Measurements from ENCODE around the gene ASXL2. TPM values are rescaled to one million over a fixed set of nuclear protein-coding genes. Genes with fewer than 3 reads are reported as not detected.

The ASXL2 gene
- total and polyA plus RNA-seq, 2 of the 13 experiments (the other 11 are each of a cell fraction or from before 2014, with no cell fraction given), result 12.1 to 19.2 TPM

GRCh38 chr2:25894135-25894830 is 16.0 kb upstream of the ASXL2 start (continued):
- TF ChIP-seq BRF2 (CRISPR knock-in tag; IDR thresholded peaks at IDR 0.05) (no peak), MBNL3 (CRISPR knock-in tag; conservative IDR thresholded peaks at IDR 0.05) (no peak), NFYC (CRISPR knock-in tag; IDR thresholded peaks at IDR 0.05) (peak; percentile 48), HNRNPUL1 (IDR thresholded peaks at IDR 0.05; ENCODE audit: low read depth, low read length) (no peak), IRF9 (CRISPR knock-in tag; IDR thresholded peaks at IDR 0.05; ENCODE audit: borderline replicate concordance) (peak; percentile 66), ZSCAN31 (CRISPR knock-in tag; IDR thresholded peaks at IDR 0.05; ENCODE audit: low read depth) (peak; percentile 55), ZNF501 (CRISPR knock-in tag; IDR thresholded peaks at IDR 0.05) (peak; percentile 59), ZNF552 (CRISPR knock-in tag; IDR thresholded peaks at IDR 0.05; ENCODE audit: borderline replicate concordance) (peak; percentile 33; the same call in 1 of the 2 replicates), SOX5 (CRISPR knock-in tag; IDR thresholded peaks at IDR 0.05; ENCODE audit: borderline replicate concordance) (peak; percentile 74), ZFYVE20 (CRISPR knock-in tag; IDR thresholded peaks at IDR 0.05; ENCODE audit: borderline replicate concordance, low read depth) (no peak), BHLHE40 (IDR thresholded peaks at IDR 0.05; ENCODE audit: low read length) (peak; percentile 61), BRCA1 (CRISPR knock-in tag; IDR thresholded peaks at IDR 0.05) (no peak), RBAK (CRISPR knock-in tag; IDR thresholded peaks at IDR 0.05) (no peak), GATAD2A (CRISPR knock-in tag; IDR thresholded peaks at IDR 0.05) (peak; percentile 64; the same call in 1 of the 2 replicates), MXI1 (IDR thresholded peaks at IDR 0.05; ENCODE audit: borderline replicate concordance, low read depth, low read length) (peak; percentile 76; the same call in 1 of the 3 replicates), HNF4A (CRISPR knock-in tag; IDR thresholded peaks at IDR 0.05) (peak; percentile 47)
- TF ChIP-seq, protein P1, sequence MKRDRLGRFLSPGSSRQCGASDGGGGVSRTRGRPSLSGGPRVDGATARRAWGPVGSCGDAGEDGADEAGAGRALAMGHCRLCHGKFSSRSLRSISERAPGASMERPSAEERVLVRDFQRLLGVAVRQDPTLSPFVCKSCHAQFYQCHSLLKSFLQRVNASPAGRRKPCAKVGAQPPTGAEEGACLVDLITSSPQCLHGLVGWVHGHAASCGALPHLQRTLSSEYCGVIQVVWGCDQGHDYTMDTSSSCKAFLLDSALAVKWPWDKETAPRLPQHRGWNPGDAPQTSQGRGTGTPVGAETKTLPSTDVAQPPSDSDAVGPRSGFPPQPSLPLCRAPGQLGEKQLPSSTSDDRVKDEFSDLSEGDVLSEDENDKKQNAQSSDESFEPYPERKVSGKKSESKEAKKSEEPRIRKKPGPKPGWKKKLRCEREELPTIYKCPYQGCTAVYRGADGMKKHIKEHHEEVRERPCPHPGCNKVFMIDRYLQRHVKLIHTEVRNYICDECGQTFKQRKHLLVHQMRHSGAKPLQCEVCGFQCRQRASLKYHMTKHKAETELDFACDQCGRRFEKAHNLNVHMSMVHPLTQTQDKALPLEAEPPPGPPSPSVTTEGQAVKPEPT (CRISPR knock-in tag; IDR thresholded peaks at IDR 0.05; ENCODE audit: low read depth), result peak; percentile 74
- TF ChIP-seq, protein P2, sequence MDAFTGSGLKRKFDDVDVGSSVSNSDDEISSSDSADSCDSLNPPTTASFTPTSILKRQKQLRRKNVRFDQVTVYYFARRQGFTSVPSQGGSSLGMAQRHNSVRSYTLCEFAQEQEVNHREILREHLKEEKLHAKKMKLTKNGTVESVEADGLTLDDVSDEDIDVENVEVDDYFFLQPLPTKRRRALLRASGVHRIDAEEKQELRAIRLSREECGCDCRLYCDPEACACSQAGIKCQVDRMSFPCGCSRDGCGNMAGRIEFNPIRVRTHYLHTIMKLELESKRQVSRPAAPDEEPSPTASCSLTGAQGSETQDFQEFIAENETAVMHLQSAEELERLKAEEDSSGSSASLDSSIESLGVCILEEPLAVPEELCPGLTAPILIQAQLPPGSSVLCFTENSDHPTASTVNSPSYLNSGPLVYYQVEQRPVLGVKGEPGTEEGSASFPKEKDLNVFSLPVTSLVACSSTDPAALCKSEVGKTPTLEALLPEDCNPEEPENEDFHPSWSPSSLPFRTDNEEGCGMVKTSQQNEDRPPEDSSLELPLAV (CRISPR knock-in tag; conservative IDR thresholded peaks at IDR 0.05; ENCODE audit: low read depth), result no peak
- TF ChIP-seq, protein P3, sequence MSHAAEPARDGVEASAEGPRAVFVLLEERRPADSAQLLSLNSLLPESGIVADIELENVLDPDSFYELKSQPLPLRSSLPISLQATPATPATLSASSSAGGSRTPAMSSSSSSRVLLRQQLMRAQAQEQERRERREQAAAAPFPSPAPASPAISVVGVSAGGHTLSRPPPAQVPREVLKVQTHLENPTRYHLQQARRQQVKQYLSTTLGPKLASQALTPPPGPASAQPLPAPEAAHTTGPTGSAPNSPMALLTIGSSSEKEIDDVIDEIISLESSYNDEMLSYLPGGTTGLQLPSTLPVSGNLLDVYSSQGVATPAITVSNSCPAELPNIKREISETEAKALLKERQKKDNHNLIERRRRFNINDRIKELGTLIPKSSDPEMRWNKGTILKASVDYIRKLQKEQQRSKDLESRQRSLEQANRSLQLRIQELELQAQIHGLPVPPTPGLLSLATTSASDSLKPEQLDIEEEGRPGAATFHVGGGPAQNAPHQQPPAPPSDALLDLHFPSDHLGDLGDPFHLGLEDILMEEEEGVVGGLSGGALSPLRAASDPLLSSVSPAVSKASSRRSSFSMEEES (CRISPR knock-in tag; IDR thresholded peaks at IDR 0.05), result peak; percentile 90
- TF ChIP-seq, protein P4, sequence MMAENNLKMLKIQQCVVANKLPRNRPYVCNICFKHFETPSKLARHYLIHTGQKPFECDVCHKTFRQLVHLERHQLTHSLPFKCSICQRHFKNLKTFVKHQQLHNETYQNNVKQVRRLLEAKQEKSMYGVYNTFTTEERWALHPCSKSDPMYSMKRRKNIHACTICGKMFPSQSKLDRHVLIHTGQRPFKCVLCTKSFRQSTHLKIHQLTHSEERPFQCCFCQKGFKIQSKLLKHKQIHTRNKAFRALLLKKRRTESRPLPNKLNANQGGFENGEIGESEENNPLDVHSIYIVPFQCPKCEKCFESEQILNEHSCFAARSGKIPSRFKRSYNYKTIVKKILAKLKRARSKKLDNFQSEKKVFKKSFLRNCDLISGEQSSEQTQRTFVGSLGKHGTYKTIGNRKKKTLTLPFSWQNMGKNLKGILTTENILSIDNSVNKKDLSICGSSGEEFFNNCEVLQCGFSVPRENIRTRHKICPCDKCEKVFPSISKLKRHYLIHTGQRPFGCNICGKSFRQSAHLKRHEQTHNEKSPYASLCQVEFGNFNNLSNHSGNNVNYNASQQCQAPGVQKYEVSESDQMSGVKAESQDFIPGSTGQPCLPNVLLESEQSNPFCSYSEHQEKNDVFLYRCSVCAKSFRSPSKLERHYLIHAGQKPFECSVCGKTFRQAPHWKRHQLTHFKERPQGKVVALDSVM (CRISPR knock-in tag; IDR thresholded peaks at IDR 0.05), result peak; percentile 72
